Ammon's horn (tissue), 1 donor: ENCODE results near the gene GRM1.

Experiments used
- DNase-seq: peaks from one replicate; pipeline ENCODE4 v3.0.0-alpha.2; 2016; ENCODE audit warnings: low spot score

Gene GRM1

GRCh38 chr6:146316175-146316495, 287.3 kb downstream of the GRM1 start:
- DNase-seq, result no peak

GRCh38 chr6:146331013-146331412, 302.2 kb downstream of the GRM1 start:
- DNase-seq, result no peak

- DNase-seq, result no peak
Measured at GRCh38 chr6:146335336-146335735, 306.5 kb downstream of the GRM1 start.

GRCh38 chr6:146336191-146336590, 307.3 kb downstream of the GRM1 start:
- DNase-seq, result no peak

GRCh38 chr6:146337376-146337775, 308.5 kb downstream of the GRM1 start:
- no peak for DNase-seq

- no peak for DNase-seq
Measured at GRCh38 chr6:146339716-146340115, 310.9 kb downstream of the GRM1 start.

- DNase-seq, result no peak
Measured at GRCh38 chr6:146341493-146342230, 312.8 kb downstream of the GRM1 start.

- no peak for DNase-seq
Measured at GRCh38 chr6:146345598-146345997, 316.7 kb downstream of the GRM1 start.

GRCh38 chr6:146347090-146347489, 318.2 kb downstream of the GRM1 start:
- no peak for DNase-seq

GRCh38 chr6:146347690-146348089, 318.8 kb downstream of the GRM1 start:
- DNase-seq, result no peak

GRCh38 chr6:146351018-146351417, 322.2 kb downstream of the GRM1 start:
- DNase-seq, result no peak

- no peak for DNase-seq
Measured at GRCh38 chr6:146352163-146352562, 323.3 kb downstream of the GRM1 start.

- DNase-seq, result no peak
Measured at GRCh38 chr6:146354451-146354850, 325.6 kb downstream of the GRM1 start.

- DNase-seq, result no peak
Measured at GRCh38 chr6:146355521-146356100, 326.7 kb downstream of the GRM1 start.

- no peak for DNase-seq
Measured at GRCh38 chr6:146357578-146358430, 328.9 kb downstream of the GRM1 start.

- no peak for DNase-seq
Measured at GRCh38 chr6:146358431-146359046, 329.7 kb downstream of the GRM1 start.

- peak; percentile 54 for DNase-seq
Measured at GRCh38 chr6:146359131-146359530, 330.3 kb downstream of the GRM1 start.

- DNase-seq, result peak; percentile 70
Measured at GRCh38 chr6:146361128-146361924, 332.5 kb downstream of the GRM1 start.

- no peak for DNase-seq
Measured at GRCh38 chr6:146363838-146364607, 335.2 kb downstream of the GRM1 start.

GRCh38 chr6:146364816-146365594, 336.1 kb downstream of the GRM1 start:
- no peak for DNase-seq
